ENCODE measurements around the gene FYN. TPM values are rescaled to one million over a fixed set of nuclear protein-coding genes. Genes with fewer than 3 reads are reported as not detected.

Gene FYN
- total RNA-seq, 1 experiment from 2014 or later = 34.3 TPM

GRCh38 chr6:111828809-111829208 is 44.4 kb downstream of the FYN start:
- BruUV-seq (replicated peaks) = no TSS peak
- H3K27ac ChIP-seq (ENCODE audit: low read depth, low read length, poor library complexity, severe bottlenecking) = no peak overlapping the region
- H3K27me3 ChIP-seq (replicated peaks; ENCODE audit: insufficient read depth, low read depth, low read length, poor library complexity) = no peaks in the 10 kb centered on the region
- no peak overlapping the region for H3K4me3 ChIP-seq (ENCODE audit: low read depth, low read length, poor library complexity, severe bottlenecking)
- no peaks in the 10 kb centered on the region for H3K4me1 ChIP-seq (ENCODE audit: insufficient read depth, low read length, poor library complexity, severe bottlenecking)
- H3K36me3 ChIP-seq (ENCODE audit: insufficient read depth, low read length, poor library complexity, severe bottlenecking) = no peaks in the 10 kb centered on the region
- no peak for TF ChIP-seq EZH2 (IDR thresholded peaks at IDR 0.05; ENCODE audit: borderline replicate concordance, low read depth, low read length, poor library complexity, severe bottlenecking)
- TF ChIP-seq, protein P1, sequence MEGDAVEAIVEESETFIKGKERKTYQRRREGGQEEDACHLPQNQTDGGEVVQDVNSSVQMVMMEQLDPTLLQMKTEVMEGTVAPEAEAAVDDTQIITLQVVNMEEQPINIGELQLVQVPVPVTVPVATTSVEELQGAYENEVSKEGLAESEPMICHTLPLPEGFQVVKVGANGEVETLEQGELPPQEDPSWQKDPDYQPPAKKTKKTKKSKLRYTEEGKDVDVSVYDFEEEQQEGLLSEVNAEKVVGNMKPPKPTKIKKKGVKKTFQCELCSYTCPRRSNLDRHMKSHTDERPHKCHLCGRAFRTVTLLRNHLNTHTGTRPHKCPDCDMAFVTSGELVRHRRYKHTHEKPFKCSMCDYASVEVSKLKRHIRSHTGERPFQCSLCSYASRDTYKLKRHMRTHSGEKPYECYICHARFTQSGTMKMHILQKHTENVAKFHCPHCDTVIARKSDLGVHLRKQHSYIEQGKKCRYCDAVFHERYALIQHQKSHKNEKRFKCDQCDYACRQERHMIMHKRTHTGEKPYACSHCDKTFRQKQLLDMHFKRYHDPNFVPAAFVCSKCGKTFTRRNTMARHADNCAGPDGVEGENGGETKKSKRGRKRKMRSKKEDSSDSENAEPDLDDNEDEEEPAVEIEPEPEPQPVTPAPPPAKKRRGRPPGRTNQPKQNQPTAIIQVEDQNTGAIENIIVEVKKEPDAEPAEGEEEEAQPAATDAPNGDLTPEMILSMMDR (conservative IDR thresholded peaks at IDR 0.05; ENCODE audit: low read depth, low read length) = no peak
- no peaks in the 10 kb centered on the region for H3K9me3 ChIP-seq (ENCODE audit: low read depth, low read length, poor library complexity, severe bottlenecking)
- no peak for DNase-seq (ENCODE audit: low spot score)
- ChIA-PET CTCF (no interaction called here), POLR2A (ENCODE audit: low non-redundant PET) (no interaction called here)
- intact Hi-C loops (cut with micrococcal nuclease; ENCODE audit: unreplicated experiment) = no loop called here

- DNase-seq (ENCODE audit: low spot score) = no peak
- no peaks in the 10 kb centered on the region for H3K4me1 ChIP-seq (ENCODE audit: insufficient read depth, low read length, poor library complexity, severe bottlenecking)
- H3K27me3 ChIP-seq (replicated peaks; ENCODE audit: insufficient read depth, low read depth, low read length, poor library complexity) = no peaks in the 10 kb centered on the region
- CTCF ChIA-PET = no interaction called here
- no peaks in the 10 kb centered on the region for H3K9me3 ChIP-seq (ENCODE audit: low read depth, low read length, poor library complexity, severe bottlenecking)
- POLR2A ChIA-PET (ENCODE audit: low non-redundant PET) = no interaction called here
- no peak overlapping the region for H3K27ac ChIP-seq (ENCODE audit: low read depth, low read length, poor library complexity, severe bottlenecking)
- H3K36me3 ChIP-seq (ENCODE audit: insufficient read depth, low read length, poor library complexity, severe bottlenecking) = no peaks in the 10 kb centered on the region
- TF ChIP-seq, protein P1 (conservative IDR thresholded peaks at IDR 0.05; ENCODE audit: low read depth, low read length) = no peak
- TF ChIP-seq EZH2 (IDR thresholded peaks at IDR 0.05; ENCODE audit: borderline replicate concordance, low read depth, low read length, poor library complexity, severe bottlenecking) = no peak
- intact Hi-C loops (cut with micrococcal nuclease; ENCODE audit: unreplicated experiment) = no loop called here
- no TSS peak for BruUV-seq (replicated peaks)
- H3K4me3 ChIP-seq (ENCODE audit: low read depth, low read length, poor library complexity, severe bottlenecking) = no peak overlapping the region
These were observed 47.7 kb downstream of the FYN start for GRCh38 chr6:111825439-111826086.

GRCh38 chr6:111824608-111825337 is 48.5 kb downstream of the FYN start:
- Histone ChIP-seq H3K9me3 (ENCODE audit: low read depth, low read length, poor library complexity, severe bottlenecking) (no peaks in the 10 kb centered on the region), H3K36me3 (ENCODE audit: insufficient read depth, low read length, poor library complexity, severe bottlenecking) (no peaks in the 10 kb centered on the region), H3K27ac (ENCODE audit: low read depth, low read length, poor library complexity, severe bottlenecking) (no peak overlapping the region), H3K4me1 (ENCODE audit: insufficient read depth, low read length, poor library complexity, severe bottlenecking) (no peaks in the 10 kb centered on the region), H3K27me3 (replicated peaks; ENCODE audit: insufficient read depth, low read depth, low read length, poor library complexity) (no peaks in the 10 kb centered on the region), H3K4me3 (ENCODE audit: low read depth, low read length, poor library complexity, severe bottlenecking) (no peak overlapping the region)
- TF ChIP-seq EZH2 (IDR thresholded peaks at IDR 0.05; ENCODE audit: borderline replicate concordance, low read depth, low read length, poor library complexity, severe bottlenecking) = no peak
- TF ChIP-seq, protein P1 (conservative IDR thresholded peaks at IDR 0.05; ENCODE audit: low read depth, low read length) = no peak
- no TSS peak for BruUV-seq (replicated peaks)
- ChIA-PET CTCF (no interaction called here), POLR2A (ENCODE audit: low non-redundant PET) (no interaction called here)
- intact Hi-C loops (cut with micrococcal nuclease; ENCODE audit: unreplicated experiment) = no loop called here
- no peak for DNase-seq (ENCODE audit: low spot score)
